ENCODE measurements around the gene MRPS18B.

The MRPS18B gene

GRCh38 chr6:30617565-30618269, at the start of gene MRPS18B:
Gene MRPS18B, plus strand, starts transcription at chr6:30617840. Its CDS starts 26 bp downstream, at chr6:30617866.
- peak within 1 kb of the TSS; percentile 96 for H3K4me3 Mint-ChIP-seq
- peaks cover 52% of the 10 kb centered on the region for H3K4me1 Mint-ChIP-seq (ENCODE audit: low read depth)
- H3K9me3 Mint-ChIP-seq: no peaks in the 10 kb centered on the region
- peak within 1 kb of the TSS; percentile 99 for H3K27ac Mint-ChIP-seq
- H3K36me3 Mint-ChIP-seq (ENCODE audit: low read depth): peaks cover 75% of the 10 kb centered on the region
- H3K27me3 Mint-ChIP-seq: peaks cover 3% of the 10 kb centered on the region

GRCh38 chr6:30568245-30568644, 49.4 kb upstream of the MRPS18B start:
- Mint-ChIP-seq H3K4me3 (no peak overlapping the region), H3K9me3 (no peaks in the 10 kb centered on the region), H3K36me3 (ENCODE audit: low read depth) (peaks cover 28% of the 10 kb centered on the region), H3K27ac (no peak overlapping the region), H3K27me3 (no peaks in the 10 kb centered on the region), H3K4me1 (ENCODE audit: low read depth) (peaks cover 53% of the 10 kb centered on the region)

- Mint-ChIP-seq H3K36me3 (ENCODE audit: low read depth) (peaks cover 28% of the 10 kb centered on the region), H3K9me3 (no peaks in the 10 kb centered on the region), H3K27ac (peak overlapping the region; percentile 96)
These were observed 47.4 kb upstream of the MRPS18B start for GRCh38 chr6:30570263-30570662.

GRCh38 chr6:30570740-30571074, 46.9 kb upstream of the MRPS18B start:
- H3K27ac Mint-ChIP-seq: peak overlapping the region; percentile 96
- H3K9me3 Mint-ChIP-seq: no peaks in the 10 kb centered on the region
- H3K27me3 Mint-ChIP-seq: no peaks in the 10 kb centered on the region
- H3K4me3 Mint-ChIP-seq: peak overlapping the region; percentile 98
- H3K4me1 Mint-ChIP-seq (ENCODE audit: low read depth): peaks cover 69% of the 10 kb centered on the region
- peaks cover 28% of the 10 kb centered on the region for H3K36me3 Mint-ChIP-seq (ENCODE audit: low read depth)

More at GRCh38 chr6:30570263-30570662, 47.4 kb upstream of the MRPS18B start:
- no peaks in the 10 kb centered on the region for H3K27me3 Mint-ChIP-seq
- peak overlapping the region; percentile 98 for H3K4me3 Mint-ChIP-seq
- H3K4me1 Mint-ChIP-seq (ENCODE audit: low read depth): peaks cover 69% of the 10 kb centered on the region

GRCh38 chr6:30571075-30571761, 46.4 kb upstream of the MRPS18B start, which contains the start of gene ABCF1:
Gene ABCF1, plus strand, starts transcription at chr6:30571442. Its CDS starts 46 bp downstream, at chr6:30571488.
- Mint-ChIP-seq H3K27ac (peak within 1 kb of the TSS; percentile 96), H3K9me3 (no peaks in the 10 kb centered on the region), H3K36me3 (ENCODE audit: low read depth) (peaks cover 28% of the 10 kb centered on the region), H3K4me1 (ENCODE audit: low read depth) (peaks cover 69% of the 10 kb centered on the region), H3K4me3 (peak within 1 kb of the TSS; percentile 98), H3K27me3 (no peaks in the 10 kb centered on the region)

- Mint-ChIP-seq H3K27ac (peak overlapping the region; percentile 96), H3K4me3 (peak overlapping the region; percentile 98), H3K9me3 (no peaks in the 10 kb centered on the region), H3K4me1 (ENCODE audit: low read depth) (peaks cover 74% of the 10 kb centered on the region), H3K36me3 (ENCODE audit: low read depth) (peaks cover 33% of the 10 kb centered on the region), H3K27me3 (no peaks in the 10 kb centered on the region)
These were observed 45.9 kb upstream of the MRPS18B start for GRCh38 chr6:30571762-30572082.

- no peaks in the 10 kb centered on the region for H3K27me3 Mint-ChIP-seq
- peak overlapping the region; percentile 98 for H3K4me3 Mint-ChIP-seq
- H3K36me3 Mint-ChIP-seq (ENCODE audit: low read depth): peaks cover 37% of the 10 kb centered on the region
- peaks cover 77% of the 10 kb centered on the region for H3K4me1 Mint-ChIP-seq (ENCODE audit: low read depth)
- peak overlapping the region; percentile 96 for H3K27ac Mint-ChIP-seq
- no peaks in the 10 kb centered on the region for H3K9me3 Mint-ChIP-seq
These were observed 45.5 kb upstream of the MRPS18B start for GRCh38 chr6:30572148-30572547.

- peaks cover 79% of the 10 kb centered on the region for H3K4me1 Mint-ChIP-seq (ENCODE audit: low read depth)
- no peaks in the 10 kb centered on the region for H3K9me3 Mint-ChIP-seq
- H3K4me3 Mint-ChIP-seq: peak overlapping the region; percentile 98
- no peaks in the 10 kb centered on the region for H3K27me3 Mint-ChIP-seq
- peak overlapping the region; percentile 96 for H3K27ac Mint-ChIP-seq
- peaks cover 47% of the 10 kb centered on the region for H3K36me3 Mint-ChIP-seq (ENCODE audit: low read depth)
These were observed 44.5 kb upstream of the MRPS18B start for GRCh38 chr6:30573113-30573512.

- H3K4me3 Mint-ChIP-seq: no peak overlapping the region
- peaks cover 43% of the 10 kb centered on the region for H3K4me1 Mint-ChIP-seq (ENCODE audit: low read depth)
- H3K9me3 Mint-ChIP-seq: no peaks in the 10 kb centered on the region
- peaks cover 78% of the 10 kb centered on the region for H3K36me3 Mint-ChIP-seq (ENCODE audit: low read depth)
- H3K27me3 Mint-ChIP-seq: no peaks in the 10 kb centered on the region
- peak overlapping the region; percentile 70 for H3K27ac Mint-ChIP-seq
These were observed 39.6 kb upstream of the MRPS18B start for GRCh38 chr6:30578051-30578450.

- Mint-ChIP-seq H3K27me3 (no peaks in the 10 kb centered on the region), H3K36me3 (ENCODE audit: low read depth) (peaks cover 90% of the 10 kb centered on the region), H3K4me3 (no peak overlapping the region), H3K9me3 (no peaks in the 10 kb centered on the region), H3K4me1 (ENCODE audit: low read depth) (no peaks in the 10 kb centered on the region), H3K27ac (no peak overlapping the region)
These were observed 33.7 kb upstream of the MRPS18B start for GRCh38 chr6:30583921-30584320.

GRCh38 chr6:30589754-30590358, 27.8 kb upstream of the MRPS18B start:
- Mint-ChIP-seq H3K4me3 (no peak overlapping the region), H3K4me1 (ENCODE audit: low read depth) (peaks cover 6% of the 10 kb centered on the region), H3K36me3 (ENCODE audit: low read depth) (peaks cover 84% of the 10 kb centered on the region), H3K27ac (peak overlapping the region; percentile 34), H3K27me3 (no peaks in the 10 kb centered on the region), H3K9me3 (no peaks in the 10 kb centered on the region)

- no peak overlapping the region for H3K4me3 Mint-ChIP-seq
- peaks cover 82% of the 10 kb centered on the region for H3K36me3 Mint-ChIP-seq (ENCODE audit: low read depth)
- H3K9me3 Mint-ChIP-seq: no peaks in the 10 kb centered on the region
- H3K27ac Mint-ChIP-seq: peak overlapping the region; percentile 40
- peaks cover 6% of the 10 kb centered on the region for H3K4me1 Mint-ChIP-seq (ENCODE audit: low read depth)
- H3K27me3 Mint-ChIP-seq: no peaks in the 10 kb centered on the region
These were observed 27.1 kb upstream of the MRPS18B start for GRCh38 chr6:30590509-30590908.

- H3K27ac Mint-ChIP-seq: peak overlapping the region; percentile 40
- no peaks in the 10 kb centered on the region for H3K27me3 Mint-ChIP-seq
- no peaks in the 10 kb centered on the region for H3K9me3 Mint-ChIP-seq
- H3K4me1 Mint-ChIP-seq (ENCODE audit: low read depth): peaks cover 6% of the 10 kb centered on the region
- H3K36me3 Mint-ChIP-seq (ENCODE audit: low read depth): peaks cover 79% of the 10 kb centered on the region
- H3K4me3 Mint-ChIP-seq: no peak overlapping the region
These were observed 26.6 kb upstream of the MRPS18B start for GRCh38 chr6:30591008-30591407.

GRCh38 chr6:30592287-30592686, 25.4 kb upstream of the MRPS18B start:
- Mint-ChIP-seq H3K36me3 (ENCODE audit: low read depth) (peaks cover 71% of the 10 kb centered on the region), H3K27me3 (no peaks in the 10 kb centered on the region), H3K4me1 (ENCODE audit: low read depth) (peaks cover 10% of the 10 kb centered on the region), H3K27ac (peak overlapping the region; percentile 32), H3K9me3 (no peaks in the 10 kb centered on the region), H3K4me3 (no peak overlapping the region)
